HepG2 (cell line): Measurements from ENCODE around the gene TRA2B. TPM values are rescaled to one million over a fixed set of nuclear protein-coding genes. Genes with fewer than 3 reads are reported as not detected.

ENCODE experiments used
- CREB1 ChIP-seq, 2 experiments: fragments of 450-650 bp in 1 of 2; IDR thresholded peaks; 2 replicates each; pipeline ENCODE4 v1.6.1; 2016 to 2017; ENCODE audit warnings: control low read depth in 1 of 2, mild to moderate bottlenecking in 1 of 2, missing compliant biosample characterization in 1 of 2, missing genetic modification characterization in 1 of 2
- DNMT3B ChIP-seq: conservative IDR thresholded peaks from 2 replicates; pipeline ENCODE4 v1.6.1; 2016; ENCODE audit warnings: missing biosample characterization, control low read depth
- EHMT2 ChIP-seq: fragments of 200-600 bp; sonication (generic); IDR thresholded peaks from 2 replicates; pipeline ENCODE4 v1.7.0; 2017; ENCODE audit warnings: antibody characterized with exemption, low read depth, low read length, borderline replicate concordance
- LRRFIP1 ChIP-seq: sonication (generic); formaldehyde crosslinking; conservative IDR thresholded peaks from 2 replicates; pipeline ENCODE4 v1.4.0; 2020; ENCODE audit warnings: missing genetic modification reagents
- MXI1 ChIP-seq: IDR thresholded peaks from 3 replicates; pipeline ENCODE4 v1.6.1; 2012; ENCODE audit warnings: low read depth, low read length, inconsistent platforms, borderline replicate concordance
- PRPF4 ChIP-seq: fragments of 200-400 bp; formaldehyde crosslinking; IDR thresholded peaks from 2 replicates; pipeline ENCODE4 v1.6.1; 2016; ENCODE audit warnings: low read length, low read depth; ENCODE audit not compliant: poor library complexity, severe bottlenecking
- REL ChIP-seq: sonication (generic); formaldehyde crosslinking; conservative IDR thresholded peaks from 2 replicates; pipeline ENCODE4 v1.8.0; 2022; ENCODE audit warnings: mild to moderate bottlenecking, missing genetic modification reagents, moderate library complexity
- SPEN ChIP-seq: sonication (generic); formaldehyde crosslinking; IDR thresholded peaks from 2 replicates; pipeline ENCODE4 v1.5.1; 2020; ENCODE audit warnings: low read depth, mild to moderate bottlenecking, missing genetic modification reagents
- SRSF1 ChIP-seq: fragments of 200-400 bp; formaldehyde crosslinking; optimal IDR thresholded peaks from 2 replicates; pipeline ENCODE3; 2017; ENCODE audit warnings: mild to moderate bottlenecking, low read depth, low read length, moderate library complexity
- TBX3 ChIP-seq: fragments of 450-650 bp; IDR thresholded peaks from 2 replicates; pipeline ENCODE4 v1.6.1; 2017; ENCODE audit warnings: antibody characterized with exemption, mild to moderate bottlenecking, inconsistent platforms, borderline replicate concordance
- ZBTB21 ChIP-seq: sonication (generic); formaldehyde crosslinking; IDR thresholded peaks from 2 replicates; pipeline ENCODE4 v1.4.0; 2020; ENCODE audit warnings: missing genetic modification reagents
- ZNF136 ChIP-seq: sonication (generic); formaldehyde crosslinking; IDR thresholded peaks from 2 replicates; pipeline ENCODE4 v1.8.1; 2022; ENCODE audit warnings: low read depth, mild to moderate bottlenecking, moderate library complexity, missing genetic modification reagents
- ZNF407 ChIP-seq: sonication (generic); formaldehyde crosslinking; IDR thresholded peaks from one replicate; pipeline ENCODE4 v1.5.1; 2020; ENCODE audit warnings: mild to moderate bottlenecking, missing genetic modification reagents; ENCODE audit errors: not compliant biosample characterization
- ZNF557 ChIP-seq: sonication (generic); formaldehyde crosslinking; IDR thresholded peaks from 2 replicates; pipeline ENCODE4 v1.4.0; 2020; ENCODE audit warnings: missing genetic modification reagents
- ZNF629 ChIP-seq: sonication (generic); formaldehyde crosslinking; conservative IDR thresholded peaks from 2 replicates; pipeline ENCODE4 v1.5.0; 2020; ENCODE audit warnings: missing genetic modification reagents
- ZNF850 ChIP-seq: sonication (generic); formaldehyde crosslinking; conservative IDR thresholded peaks from 2 replicates; pipeline ENCODE4 v1.9.0; 2021; ENCODE audit warnings: mild to moderate bottlenecking, missing genetic modification reagents
- polyA plus RNA-seq, 8 experiments: library from polyadenylated mRNA; depleted of rRNA in 3 of 8; stranded (reverse) in 7 of 8; unstranded in 1 of 8; fragments of >200 nt; fragmentation: Illumina TruSeq in 4 of 8; extraction: Trizol in 4 of 8; gene quantifications; 2 replicates each; pipeline versions ENCODE4 v1.2.1 to v1.2.3, GENCODE V29; 2011 to 2016; ENCODE audit warnings: low read depth in 4 of 8, missing spikeins in 1 of 8, mixed read lengths in 1 of 8; ENCODE audit not compliant: insufficient read depth in 1 of 8
- total RNA-seq, 5 experiments: library from RNA; depleted of rRNA; stranded (reverse); fragments of >200 nt; fragmentation: Illumina TruSeq; extraction: Trizol; gene quantifications; 2 replicates each; pipeline ENCODE4 v1.2.3, GENCODE V29; 2016; ENCODE audit warnings: low read depth in 1 of 5
- TF ChIP-seq, protein P1 (sequence below): sonication (generic); formaldehyde crosslinking; IDR thresholded peaks from 2 replicates; pipeline ENCODE4 v1.4.0; 2020; ENCODE audit warnings: missing genetic modification reagents

The TRA2B gene
- total and polyA plus RNA-seq, 2 of the 13 experiments (the other 11 are each of a cell fraction or from before 2014, with no cell fraction given): 105 to 241 TPM

GRCh38 chr3:185937689-185938374 is at the start of gene TRA2B (continued):
- no peak for TF ChIP-seq ZNF407 (CRISPR knock-in tag)
- TF ChIP-seq MXI1: peak; percentile 73; the same call in 1 of the 3 replicates
- peak; percentile 79; the same call in 1 of the 2 replicates for TF ChIP-seq DNMT3B
- TF ChIP-seq SPEN (CRISPR knock-in tag): peak; percentile 84
- no peak; the same call in none of the 2 replicates for TF ChIP-seq ZNF136 (CRISPR knock-in tag)
- peak; percentile 13; the same call in 1 of the 2 replicates for TF ChIP-seq LRRFIP1 (CRISPR knock-in tag)
- peak; percentile 96 for TF ChIP-seq CREB1 (IDR thresholded peaks at IDR 0.05)
- peak; percentile 98 for TF ChIP-seq CREB1 (CRISPR knock-in tag; IDR thresholded peaks at IDR 0.05)
- TF ChIP-seq REL: peak; percentile 55; the same call in 1 of the 2 replicates
- TF ChIP-seq PRPF4: no peak
- TF ChIP-seq ZNF629 (CRISPR knock-in tag): no peak
- TF ChIP-seq TBX3: no peak
- TF ChIP-seq EHMT2: no peak
- TF ChIP-seq ZNF850: no peak
- TF ChIP-seq SRSF1: peak; percentile 85
- TF ChIP-seq, protein P1, sequence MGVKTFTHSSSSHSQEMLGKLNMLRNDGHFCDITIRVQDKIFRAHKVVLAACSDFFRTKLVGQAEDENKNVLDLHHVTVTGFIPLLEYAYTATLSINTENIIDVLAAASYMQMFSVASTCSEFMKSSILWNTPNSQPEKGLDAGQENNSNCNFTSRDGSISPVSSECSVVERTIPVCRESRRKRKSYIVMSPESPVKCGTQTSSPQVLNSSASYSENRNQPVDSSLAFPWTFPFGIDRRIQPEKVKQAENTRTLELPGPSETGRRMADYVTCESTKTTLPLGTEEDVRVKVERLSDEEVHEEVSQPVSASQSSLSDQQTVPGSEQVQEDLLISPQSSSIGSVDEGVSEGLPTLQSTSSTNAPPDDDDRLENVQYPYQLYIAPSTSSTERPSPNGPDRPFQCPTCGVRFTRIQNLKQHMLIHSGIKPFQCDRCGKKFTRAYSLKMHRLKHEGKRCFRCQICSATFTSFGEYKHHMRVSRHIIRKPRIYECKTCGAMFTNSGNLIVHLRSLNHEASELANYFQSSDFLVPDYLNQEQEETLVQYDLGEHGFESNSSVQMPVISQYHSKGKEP (CRISPR knock-in tag): peak; percentile 94
- TF ChIP-seq ZBTB21: peak; percentile 79
- TF ChIP-seq ZNF557 (CRISPR knock-in tag): peak; percentile 87
